ENCODE data around the gene FHOD1.

GRCh38 chr16:67257486-67258160, 10.3 kb upstream of the FHOD1 start:
- TF ChIP-seq CTCF (IDR thresholded peaks at IDR 0.05; ENCODE audit: low read length), result no peak
- no peak for TF ChIP-seq EZH2 (IDR thresholded peaks at IDR 0.05; ENCODE audit: borderline replicate concordance, low read length)
